HG03280 (cell line): ENCODE results near the gene PPFIA3.
"Not testable (repeated sequence)": the region's sequence is repeated elsewhere in the genome, so short reads cannot be mapped to it uniquely, and the experiment has no call there.

Source experiments
- ATAC-seq: cut with Tn5 transposase; IDR thresholded peaks from one replicate; pipeline ENCODE4 v1.9.1; 2021; ENCODE audit warnings: mild to moderate bottlenecking, moderate library complexity; ENCODE audit not compliant: unreplicated experiment

PPFIA3 gene

DNA sequence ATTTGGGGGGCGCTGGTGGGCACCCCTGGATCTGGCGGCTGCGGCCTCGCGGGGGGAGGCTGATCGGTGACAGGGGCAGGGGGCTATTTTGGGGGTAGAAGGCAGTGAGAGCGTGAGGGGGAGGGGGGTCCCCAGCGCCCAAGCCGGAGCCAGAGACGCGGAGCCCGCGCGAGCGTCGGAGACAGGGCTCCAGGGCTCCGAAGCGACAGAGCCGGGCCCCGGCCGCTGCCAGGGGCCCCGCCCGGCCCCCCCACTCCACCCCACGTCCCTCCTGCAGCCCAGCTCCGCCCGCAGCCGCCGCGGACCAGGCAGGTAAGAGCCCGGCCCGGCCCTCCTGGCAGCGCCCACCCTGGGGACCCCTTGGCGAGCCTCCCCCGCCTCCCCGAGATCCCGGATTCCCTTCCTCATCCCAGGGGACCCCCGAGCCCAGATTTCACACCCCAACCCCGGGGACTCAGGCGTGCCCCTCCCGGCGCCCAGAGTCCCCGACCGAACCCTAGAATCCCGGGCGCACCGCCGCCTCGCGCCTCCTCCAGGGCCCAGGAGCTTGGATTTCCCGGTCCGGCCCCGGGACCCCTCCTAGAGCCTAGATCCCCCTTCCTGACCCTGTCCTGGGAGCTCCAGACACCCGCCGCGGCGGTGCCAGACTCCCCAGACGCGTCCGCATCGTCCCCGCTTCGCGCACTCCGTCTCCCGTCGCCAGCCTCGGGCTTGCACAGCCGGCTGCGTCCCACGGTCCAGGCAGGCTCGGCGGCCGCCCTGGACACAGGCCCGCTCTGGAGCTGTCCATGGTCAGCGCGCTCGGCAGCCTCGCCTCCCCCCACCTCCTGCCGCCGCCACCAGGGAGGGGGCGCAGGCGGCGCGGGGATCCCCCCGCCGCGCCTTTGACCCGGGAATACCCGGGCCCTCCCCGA lies at the start of gene PPFIA3:
Gene PPFIA3 (plus strand): TSS at position 134 of the 914 bp plus-strand sequence. CDS start 8,330 bp downstream, outside the sequence.
- ATAC-seq: no peak

DNA sequence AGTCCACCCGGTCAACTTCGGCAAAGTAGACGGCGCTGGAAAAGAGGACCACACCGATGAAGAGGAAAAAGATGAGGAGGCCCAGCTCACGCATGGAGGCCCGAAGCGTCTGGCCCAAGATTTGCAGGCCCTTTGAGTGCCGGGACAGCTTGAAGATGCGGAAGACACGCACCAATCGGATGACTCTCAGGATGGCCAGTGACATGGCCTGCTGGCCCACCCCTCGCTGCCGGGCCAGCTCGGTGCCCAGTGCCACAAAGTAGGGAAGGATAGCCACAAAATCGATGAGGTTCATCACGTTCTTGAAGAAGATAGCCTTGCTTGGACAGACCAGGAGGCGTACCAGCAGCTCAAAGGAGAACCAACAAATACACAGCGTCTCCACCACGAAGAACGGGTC lies 48.9 kb upstream of the PPFIA3 start:
- ATAC-seq: no peak

DNA sequence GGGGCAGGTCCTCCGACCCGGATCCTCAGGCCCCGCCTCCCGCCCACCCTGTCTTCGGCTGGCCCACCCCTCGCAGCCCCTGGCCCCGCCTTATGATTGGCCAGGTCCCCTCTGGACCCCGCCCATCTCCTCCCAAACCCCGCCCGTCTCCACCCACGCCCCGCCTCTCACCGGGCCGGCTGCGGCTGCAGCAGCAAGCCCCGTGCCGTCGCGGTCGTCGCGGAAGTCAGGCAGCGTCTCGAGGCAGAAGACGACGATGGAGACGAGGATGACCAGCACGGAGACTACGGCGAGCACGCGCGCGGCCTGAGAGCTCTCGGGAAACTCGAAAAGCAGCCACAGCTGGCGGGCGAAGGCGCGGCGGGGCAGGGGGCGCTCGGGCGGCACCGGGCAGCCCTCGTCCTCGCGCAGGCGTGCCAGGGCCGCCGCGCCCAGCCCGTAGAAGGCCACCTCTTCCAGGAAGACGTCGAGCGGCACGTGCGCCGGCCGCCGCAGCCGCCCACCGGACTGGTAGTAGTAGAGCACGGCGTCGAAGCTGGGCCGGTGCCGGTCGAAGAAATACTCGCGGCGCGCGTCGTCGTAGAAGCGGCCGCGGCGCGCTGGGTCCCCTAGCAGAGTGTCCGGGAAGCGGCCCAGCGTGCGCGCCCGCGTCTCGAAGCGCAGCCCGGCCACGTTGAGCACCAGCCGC lies 47.3 kb upstream of the PPFIA3 start:
- no peak for ATAC-seq

DNA sequence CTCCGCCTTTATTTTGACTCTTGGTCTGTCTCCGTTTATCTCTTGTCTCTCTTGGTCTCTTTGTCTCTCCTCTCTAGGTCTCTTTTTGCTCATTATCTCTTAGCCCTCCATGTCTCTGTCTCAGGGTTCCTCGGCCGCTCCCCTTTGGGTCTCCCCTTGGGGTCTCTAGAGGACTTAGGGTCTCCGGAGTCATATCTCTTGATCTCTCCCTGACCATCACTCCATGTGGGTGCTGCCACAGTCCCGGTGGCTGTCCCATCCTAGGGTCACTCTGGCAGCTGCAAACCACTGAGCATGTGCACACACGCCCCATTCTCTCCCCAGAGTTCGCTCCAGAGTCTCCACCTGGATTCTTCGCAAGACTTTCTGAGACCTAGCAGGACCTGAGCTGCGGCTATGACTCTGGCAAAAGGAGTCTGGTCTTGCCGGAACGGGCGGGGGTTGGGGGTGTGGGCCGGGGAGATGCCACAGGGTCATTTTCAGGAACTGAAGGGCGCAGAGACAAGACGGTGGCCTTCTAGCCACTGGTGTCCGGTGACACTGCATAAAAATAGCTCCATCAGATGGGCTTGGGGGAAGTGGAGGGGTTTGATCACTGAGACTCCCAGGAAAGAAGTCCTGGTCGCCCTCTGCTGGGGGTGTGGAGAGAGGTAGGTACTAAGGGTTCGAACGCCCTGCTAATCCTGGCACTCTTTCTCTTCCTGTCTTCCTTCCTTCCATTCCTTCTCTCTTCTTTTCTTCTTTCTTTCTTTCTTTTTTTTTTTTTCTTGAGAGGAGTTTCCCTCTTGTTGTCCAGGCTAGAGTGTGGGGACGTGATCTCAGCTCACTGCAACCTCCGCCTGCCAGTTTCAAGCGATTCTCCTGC lies 45.6 kb upstream of the PPFIA3 start:
- no peak for ATAC-seq

DNA sequence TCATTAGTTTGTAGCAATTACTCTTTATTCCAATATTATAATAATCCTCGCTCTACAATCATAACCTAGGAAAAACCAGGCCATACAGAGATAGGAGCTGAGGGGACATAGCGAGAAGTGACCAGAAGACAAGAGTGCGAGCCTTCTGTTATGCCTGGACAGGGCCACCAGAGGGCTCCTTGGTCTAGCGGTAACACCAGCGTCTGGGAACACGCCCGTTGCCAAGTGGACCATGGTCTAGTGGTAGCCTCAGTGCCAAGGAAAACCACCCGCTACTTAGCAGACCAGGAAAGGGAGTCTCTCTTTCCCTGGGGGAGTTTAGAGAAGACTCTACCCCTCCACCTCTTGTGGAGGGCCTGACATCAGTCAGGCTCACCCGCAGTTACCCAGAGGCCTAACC lies 44.5 kb upstream of the PPFIA3 start:
- ATAC-seq: not testable (repeated sequence)

DNA sequence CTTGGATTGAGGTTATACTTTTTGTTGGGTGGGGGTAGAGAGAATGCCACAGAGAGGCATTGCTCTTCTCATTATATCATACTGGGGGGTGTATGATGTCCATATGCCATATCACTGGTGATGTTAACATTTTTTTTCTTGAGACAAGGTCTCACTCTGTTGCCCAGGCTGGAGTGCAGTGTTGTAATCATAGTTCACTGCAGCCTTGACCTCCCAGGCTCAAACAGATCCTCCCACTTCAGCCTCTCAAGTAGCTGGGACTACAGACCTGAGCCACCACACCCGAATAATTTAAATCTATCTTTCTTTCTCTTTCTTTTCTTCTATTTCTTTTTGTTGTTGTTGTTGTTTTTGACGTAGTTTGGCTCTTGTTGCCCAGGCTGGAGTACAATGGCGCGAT lies 39.0 kb upstream of the PPFIA3 start:
- no peak for ATAC-seq

DNA sequence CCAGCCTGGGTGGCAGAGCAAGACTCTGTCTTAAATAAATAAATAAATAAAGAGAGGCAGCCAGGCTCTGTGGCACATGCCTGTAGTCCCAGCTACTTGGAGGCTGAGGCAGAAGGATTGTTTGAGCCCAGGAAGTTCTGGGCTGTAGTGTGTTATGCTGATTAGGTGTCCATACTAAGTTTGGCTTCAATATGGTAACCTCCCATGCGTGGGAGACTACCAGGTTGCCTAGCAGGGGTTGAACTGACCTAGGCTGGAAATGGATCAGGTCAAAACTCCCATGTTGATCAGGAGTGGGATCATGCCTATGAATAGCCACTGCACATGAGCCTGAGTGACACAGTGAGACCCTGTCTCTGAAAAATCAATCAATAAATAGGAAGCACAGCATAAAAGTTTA lies 38.1 kb upstream of the PPFIA3 start:
- ATAC-seq: no peak

DNA sequence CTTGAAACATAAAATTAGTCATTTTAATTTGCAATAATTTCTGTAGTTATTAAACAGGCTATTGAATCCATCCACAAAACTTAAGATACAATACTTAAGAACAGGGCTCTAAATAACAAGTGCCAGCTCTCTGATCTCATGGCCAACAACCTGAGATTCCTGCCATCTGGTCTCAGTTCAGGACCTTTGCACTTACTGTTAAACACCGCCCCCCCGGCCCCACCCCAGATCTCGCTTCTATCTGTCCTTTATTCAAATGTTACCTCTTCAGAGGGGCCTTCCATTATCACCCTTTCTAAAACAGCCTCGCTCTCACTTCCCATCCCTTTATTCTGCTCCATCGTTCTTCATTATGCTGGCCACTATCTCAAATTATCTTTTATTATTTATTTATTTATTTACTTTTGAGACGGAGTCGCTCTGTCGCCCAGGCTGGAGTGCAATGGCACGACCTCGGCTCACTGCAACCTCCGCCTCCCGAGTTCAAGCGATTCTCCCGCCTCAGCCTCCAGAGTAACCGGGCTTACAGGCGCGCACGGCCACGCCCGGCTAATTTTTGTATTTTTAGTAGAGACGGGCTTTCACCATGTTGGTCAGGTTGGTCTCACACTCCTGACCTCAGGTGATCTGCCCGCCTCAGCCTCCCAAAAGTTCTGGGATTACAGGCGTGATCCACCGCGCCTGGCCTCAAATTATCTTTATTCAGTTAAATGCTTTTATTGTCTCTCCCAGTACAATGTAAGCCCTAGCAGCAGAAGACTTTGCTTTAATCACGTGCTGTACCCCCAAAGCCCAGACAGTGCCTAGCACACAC lies 34.9 kb upstream of the PPFIA3 start:
- no peak for ATAC-seq

DNA sequence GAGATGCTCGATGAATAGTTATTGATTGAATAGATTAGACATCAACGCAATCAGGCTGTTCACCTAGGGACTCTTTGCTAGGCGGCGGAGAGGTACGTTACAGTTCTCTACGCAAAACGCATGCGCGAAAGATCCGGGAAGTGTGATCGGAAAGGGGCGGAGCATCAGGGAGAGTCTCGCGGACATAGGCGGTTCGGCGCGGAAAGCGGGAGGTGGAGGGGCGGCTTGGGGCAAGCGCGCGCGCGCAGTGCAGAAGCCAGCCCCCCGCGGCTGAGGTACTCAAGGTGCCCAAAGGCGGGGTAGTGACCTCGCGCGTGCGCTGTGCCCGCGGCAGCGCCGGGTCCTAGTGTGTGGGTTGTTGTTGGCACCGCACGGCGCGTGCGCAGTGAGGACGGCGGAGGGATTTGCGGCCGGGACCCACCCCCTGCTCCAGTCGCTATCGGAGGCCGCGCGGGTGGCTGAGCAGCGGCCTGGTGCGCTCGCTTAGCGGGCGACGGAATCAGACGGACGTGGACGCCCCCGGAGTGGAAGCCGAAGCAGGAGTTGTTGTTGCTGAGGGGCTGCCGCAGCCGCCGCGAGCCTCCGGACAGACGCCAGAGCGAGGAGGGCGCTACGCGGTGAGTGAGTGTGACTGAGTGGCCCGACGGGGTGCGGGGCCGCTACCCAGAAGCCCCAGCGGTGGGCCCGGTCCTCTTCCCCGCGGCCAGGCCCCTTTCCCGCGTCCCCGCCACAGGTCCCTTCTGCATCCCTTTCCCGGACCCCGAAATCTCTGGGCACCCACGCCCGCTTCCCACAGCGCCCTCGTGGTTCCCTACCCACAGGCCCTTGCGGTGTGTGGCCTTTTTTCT lies 34.1 kb upstream of the PPFIA3 start, which contains the start of gene SNRNP70:
Gene SNRNP70 (plus strand): TSS at position 432 of the 848 bp plus-strand sequence. CDS start 964 bp downstream, outside the sequence.
- ATAC-seq: peak; percentile 87

DNA sequence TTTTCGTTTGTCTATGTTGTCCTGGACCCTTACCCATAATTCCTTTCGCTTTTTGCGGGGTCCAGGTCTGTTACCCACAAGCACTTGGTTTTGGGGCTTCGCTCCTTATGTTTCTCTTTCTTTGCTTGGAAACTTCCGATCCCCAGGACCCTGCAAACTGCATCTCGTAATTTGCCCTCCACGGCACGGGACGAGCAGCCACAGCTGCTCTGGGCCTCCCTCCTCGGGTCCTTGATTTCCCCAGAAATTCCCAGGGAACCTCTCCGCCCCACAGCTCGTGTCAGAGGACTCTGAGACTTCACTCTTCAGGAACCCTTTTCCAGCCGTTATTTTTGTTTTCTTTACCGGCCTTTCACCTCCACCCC lies 33.5 kb upstream of the PPFIA3 start:
- no peak for ATAC-seq

DNA sequence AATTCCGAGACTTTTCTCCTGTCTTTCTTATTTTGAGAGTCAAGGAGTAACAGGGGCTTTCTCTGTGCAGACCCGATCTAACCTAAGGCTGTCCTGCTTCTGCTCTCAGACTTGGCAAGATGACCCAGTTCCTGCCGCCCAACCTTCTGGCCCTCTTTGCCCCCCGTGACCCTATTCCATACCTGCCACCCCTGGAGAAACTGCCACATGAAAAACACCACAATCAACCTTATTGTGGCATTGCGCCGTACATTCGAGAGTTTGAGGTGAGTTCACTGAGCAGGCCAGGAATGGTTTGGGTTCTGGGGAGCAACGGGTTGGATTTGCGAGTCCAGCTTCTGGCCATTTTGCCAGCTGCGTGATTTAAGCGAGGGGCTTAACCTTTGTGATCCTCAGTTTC lies 33.0 kb upstream of the PPFIA3 start:
- ATAC-seq: no peak

DNA sequence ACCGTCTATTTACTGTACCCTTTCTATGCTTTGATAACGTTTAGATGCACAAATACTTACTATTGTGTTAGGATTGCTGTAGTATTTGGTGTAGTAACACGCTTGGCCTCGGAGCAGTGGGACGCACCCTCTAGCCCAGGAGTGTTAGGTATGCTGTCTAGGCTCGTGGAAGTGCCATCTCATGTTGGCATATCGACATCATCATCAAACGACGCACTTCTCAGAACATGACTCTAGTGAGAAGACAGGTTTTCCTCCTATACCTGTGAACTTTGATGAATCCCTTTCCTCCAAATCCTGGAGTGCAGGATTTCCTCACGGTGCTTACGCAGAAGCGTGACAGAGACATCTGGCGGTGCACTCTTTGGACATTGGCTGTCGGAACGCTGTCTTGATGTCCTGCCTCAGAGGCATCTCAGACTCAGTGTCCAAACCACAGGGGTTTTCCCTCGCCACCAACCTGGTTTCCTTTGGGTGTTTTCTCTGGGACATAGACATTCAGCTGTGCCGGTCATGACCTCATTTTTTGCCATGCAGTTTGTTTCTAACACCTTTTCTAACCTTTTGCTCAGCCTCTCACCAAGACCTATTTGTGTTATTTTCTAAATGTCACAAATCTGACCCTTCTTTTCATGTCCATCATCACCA lies 27.8 kb upstream of the PPFIA3 start:
- no peak for ATAC-seq

DNA sequence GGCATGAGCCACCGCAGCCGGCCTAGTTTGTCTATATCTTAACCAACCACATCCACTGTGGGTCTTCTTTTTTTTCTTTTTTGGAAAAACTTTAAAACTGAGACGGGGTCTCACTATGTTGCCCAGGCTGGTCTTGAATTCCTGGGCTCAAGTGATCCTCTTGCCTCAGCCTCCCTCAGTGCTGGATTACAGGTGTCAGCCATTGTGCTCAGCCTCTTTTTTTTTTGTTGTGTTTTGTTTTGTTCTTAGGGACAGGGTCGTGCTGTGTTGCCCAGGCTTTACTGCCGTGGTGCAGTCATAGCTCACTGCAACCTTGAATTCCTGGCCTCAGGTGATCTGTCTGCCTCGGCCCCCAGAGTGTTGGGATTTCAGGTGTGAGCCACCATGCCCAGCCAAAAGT lies 26.7 kb upstream of the PPFIA3 start:
- no peak for ATAC-seq

DNA sequence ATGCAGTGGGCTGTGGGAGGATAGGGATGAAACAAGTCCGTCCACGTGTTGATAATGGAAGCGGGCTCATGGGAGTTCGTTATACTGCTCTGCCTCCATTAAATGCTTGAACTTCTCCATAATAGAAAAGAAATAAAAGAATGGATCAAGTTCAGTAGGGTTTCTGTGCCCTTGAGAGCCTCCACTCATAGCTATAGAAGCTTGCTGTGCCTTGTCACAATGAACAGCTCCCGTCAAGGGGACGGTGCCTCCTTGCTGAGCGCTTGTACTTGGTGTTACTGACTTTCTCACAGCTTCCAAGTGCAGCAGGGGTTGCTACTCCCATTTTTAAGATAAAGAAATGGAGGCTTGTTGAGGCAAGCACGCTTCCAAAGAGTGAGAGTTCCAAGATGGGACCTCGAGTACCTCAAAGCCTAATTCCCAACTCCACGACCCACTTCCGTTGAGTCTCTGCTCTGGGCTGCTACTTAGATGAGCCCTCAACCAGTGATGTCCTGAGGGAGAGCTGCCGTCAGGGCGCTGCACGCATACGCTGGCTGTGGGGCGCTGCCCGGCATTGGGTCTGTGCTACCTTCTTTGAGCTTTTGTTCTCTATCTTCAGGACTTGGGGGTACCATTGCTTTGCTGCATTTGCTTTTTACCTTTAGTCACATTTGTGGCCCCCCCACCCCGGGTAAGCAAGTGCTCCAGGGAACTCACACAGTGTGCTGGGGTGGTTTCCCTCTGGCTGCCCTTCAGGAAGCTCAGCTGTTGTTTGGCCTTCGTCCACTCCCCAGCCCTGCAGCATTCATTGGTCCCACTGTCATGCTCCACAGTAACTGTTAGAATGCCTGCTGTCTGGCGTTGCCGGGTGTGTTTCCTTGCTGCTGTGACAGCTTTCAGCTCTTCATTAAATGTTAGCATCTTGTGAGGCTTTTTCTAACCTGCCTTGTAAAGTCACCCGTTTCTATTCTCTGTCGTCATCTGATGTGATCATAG lies 24.6 kb upstream of the PPFIA3 start:
- ATAC-seq: no peak

DNA sequence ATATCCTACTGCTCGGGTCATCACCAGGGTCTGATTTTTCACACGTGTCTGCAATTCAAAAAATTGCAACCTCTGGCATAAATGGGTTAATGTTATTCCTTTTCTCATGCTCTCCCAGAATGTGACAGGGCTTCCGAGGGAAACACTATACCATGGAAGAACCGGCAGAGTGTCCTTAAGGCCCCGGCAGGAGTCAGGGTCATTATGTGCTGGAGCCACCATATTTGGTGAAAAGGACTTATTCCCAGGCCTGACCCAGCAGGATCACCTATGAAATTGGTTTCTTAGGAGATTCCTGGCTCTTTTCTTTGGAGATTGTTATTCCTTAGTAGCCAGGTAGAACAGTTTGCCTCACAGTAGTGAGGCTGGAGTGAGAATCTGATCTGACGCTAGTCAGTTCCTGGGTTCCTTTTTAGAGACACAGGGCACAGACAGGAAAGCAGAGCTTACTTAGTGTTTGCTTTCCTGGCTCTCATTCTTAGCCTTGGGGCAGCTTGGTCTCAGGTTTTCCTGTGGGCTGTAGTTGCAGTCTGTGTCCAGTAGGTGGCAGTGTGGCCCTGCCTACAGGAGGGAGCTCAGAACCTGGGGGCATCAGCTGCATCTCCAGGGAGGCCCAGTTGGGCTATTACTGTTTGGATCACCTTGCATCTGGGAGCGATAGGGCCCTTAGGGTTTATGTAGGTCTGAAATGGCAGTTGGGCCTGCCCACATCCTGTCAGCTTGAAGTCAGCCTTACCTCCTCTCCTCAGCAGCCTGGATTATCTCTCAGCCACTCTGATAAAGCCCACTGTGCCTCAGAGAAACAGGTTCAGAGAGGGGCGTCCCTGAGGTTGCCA lies 21.7 kb upstream of the PPFIA3 start:
- ATAC-seq: no peak

DNA sequence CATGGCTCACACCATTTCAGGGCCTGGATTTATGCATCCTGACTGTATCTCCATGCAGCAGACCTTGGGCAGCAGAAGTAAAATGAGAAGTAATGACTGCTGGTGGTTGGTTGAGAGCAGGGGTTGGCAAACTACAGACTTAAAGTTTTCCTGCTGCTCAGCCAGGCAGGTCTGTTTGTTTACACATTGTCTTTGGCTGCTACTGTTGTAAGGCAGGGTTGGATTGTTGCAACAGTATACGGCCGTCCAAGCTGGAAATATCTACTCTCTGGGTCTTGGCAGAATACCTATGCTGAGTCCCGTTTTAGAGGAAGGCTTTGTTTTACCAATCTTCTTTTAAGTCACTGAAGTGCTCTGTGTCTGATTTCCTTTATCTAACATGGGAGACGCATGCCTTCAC lies 20.5 kb upstream of the PPFIA3 start:
- ATAC-seq: no peak

DNA sequence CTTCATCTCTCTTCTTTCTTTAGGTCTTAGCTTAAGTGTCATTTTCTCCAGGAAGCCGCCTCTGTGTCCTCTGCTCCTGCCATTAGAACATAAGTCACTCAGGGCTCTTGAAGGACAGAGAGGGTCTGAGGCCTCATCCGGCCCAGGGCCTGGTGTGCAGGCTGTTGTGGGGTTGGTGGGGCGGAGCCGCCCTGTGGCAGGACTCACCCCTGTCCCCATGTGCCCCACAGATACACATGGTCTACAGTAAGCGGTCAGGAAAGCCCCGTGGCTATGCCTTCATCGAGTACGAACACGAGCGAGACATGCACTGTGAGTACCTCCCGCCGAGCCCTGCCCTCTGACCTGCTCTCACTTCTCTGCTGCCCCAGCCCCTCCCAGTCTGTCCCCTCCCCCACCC lies 18.2 kb upstream of the PPFIA3 start:
- ATAC-seq: no peak
